Measurements from ENCODE around the gene ZBED4.

GRCh38 chr22:49922484-49922883, 68.8 kb downstream of the ZBED4 start:
- no peak for TF ChIP-seq CTCF (IDR thresholded peaks at IDR 0.05)
- TF ChIP-seq POLR2A (IDR thresholded peaks at IDR 0.05) = no peak

Measured in body of pancreas (tissue), 4 donors.